ENCODE measurements around the gene USO1.
A peak's percentile ranks its signal among the peaks of the same experiment; 100 is the strongest.
"Not testable (repeated sequence)": the region's sequence is repeated elsewhere in the genome, so short reads cannot be mapped to it uniquely, and the experiment has no call there.

The USO1 gene

GRCh38 chr4:75843596-75843995 is 119.2 kb downstream of the USO1 start:
- DNase-seq (ENCODE audit: insufficient read length, low spot score), result no peak
- no peak for TF ChIP-seq CTCF (IDR thresholded peaks at IDR 0.05; ENCODE audit: insufficient read depth, missing control alignments)
- no peak for FAIRE-seq

GRCh38 chr4:75844151-75844662 is 119.8 kb downstream of the USO1 start:
- FAIRE-seq (no peak), DNase-seq (ENCODE audit: insufficient read length, low spot score) (no peak)
- TF ChIP-seq CTCF (IDR thresholded peaks at IDR 0.05; ENCODE audit: insufficient read depth, missing control alignments), result no peak

- TF ChIP-seq CTCF (IDR thresholded peaks at IDR 0.05; ENCODE audit: insufficient read depth, missing control alignments), result no peak
- no peak for FAIRE-seq
- no peak for DNase-seq (ENCODE audit: insufficient read length, low spot score)
Observed at GRCh38 chr4:75845992-75846391, 121.6 kb downstream of the USO1 start.

GRCh38 chr4:75848171-75848760 is 123.9 kb downstream of the USO1 start:
- peak; percentile 81 for TF ChIP-seq CTCF (IDR thresholded peaks at IDR 0.05; ENCODE audit: insufficient read depth, missing control alignments)
- peak; percentile 44 for DNase-seq (ENCODE audit: insufficient read length, low spot score)
- not testable (repeated sequence) for FAIRE-seq

GRCh38 chr4:75848891-75849290 is 124.5 kb downstream of the USO1 start:
- FAIRE-seq (no peak), DNase-seq (ENCODE audit: insufficient read length, low spot score) (no peak)
- TF ChIP-seq CTCF (IDR thresholded peaks at IDR 0.05; ENCODE audit: insufficient read depth, missing control alignments), result no peak

GRCh38 chr4:75849461-75849860 is 125.1 kb downstream of the USO1 start:
- no peak for FAIRE-seq

More at GRCh38 chr4:75849461-75849860, 125.1 kb downstream of the USO1 start:
- DNase-seq (ENCODE audit: insufficient read length, low spot score), result no peak
- no peak for TF ChIP-seq CTCF (IDR thresholded peaks at IDR 0.05; ENCODE audit: insufficient read depth, missing control alignments)

All from D721Med (cell line).